NCI-H2029 (cell line): ENCODE results near the gene LEMD1.

ENCODE experiments used
- DNase-seq: peaks from one replicate; lab custom pipeline; 2025; lab: John Stamatoyannopoulos, UW

LEMD1 gene, protein sequence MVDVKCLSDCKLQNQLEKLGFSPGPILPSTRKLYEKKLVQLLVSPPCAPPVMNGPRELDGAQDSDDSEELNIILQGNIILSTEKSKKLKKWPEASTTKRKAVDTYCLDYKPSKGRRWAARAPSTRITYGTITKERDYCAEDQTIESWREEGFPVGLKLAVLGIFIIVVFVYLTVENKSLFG

DNA sequence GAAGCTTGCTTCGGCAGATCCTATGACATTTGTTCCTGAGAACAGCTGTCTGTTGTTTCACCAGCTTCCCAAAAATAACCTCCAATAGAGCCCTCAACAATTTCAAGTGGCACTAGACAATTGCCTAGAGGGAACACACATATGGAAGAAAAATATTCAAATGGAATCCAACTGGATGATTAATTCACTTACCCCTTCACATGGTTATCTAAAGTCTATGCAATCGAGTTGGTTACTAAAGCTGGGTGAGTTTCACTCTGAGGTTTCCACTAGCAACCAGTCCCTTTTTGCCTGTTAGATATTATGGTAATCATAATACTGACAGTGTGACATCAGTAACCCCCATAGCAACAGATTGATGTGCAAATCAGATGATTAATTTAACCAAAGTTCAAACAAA lies at the start of gene LEMD1:
TSS of gene LEMD1 (minus strand) at position 259 of the 400 bp plus-strand sequence. CDS start 1,520 bp downstream, outside the sequence.
- peak; percentile 24 for DNase-seq

DNA sequence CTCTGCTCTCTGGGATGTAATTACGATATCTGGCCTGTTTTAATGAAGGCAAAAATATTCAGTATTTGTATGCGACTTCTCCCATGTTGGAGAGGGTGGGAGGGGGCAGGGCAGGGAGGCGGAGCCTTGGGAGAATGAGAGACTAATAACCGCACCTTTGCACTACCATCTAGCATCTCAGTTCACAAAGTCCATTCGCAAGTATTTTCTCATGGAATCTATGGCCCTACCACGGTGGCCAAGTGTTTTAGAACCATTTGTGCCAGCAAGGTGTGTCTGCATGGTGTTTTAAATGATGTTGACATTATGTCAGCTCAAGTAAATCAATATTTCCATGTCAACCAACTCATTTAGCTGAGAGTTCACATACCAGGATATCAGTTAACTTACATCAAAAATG lies 48.3 kb upstream of the LEMD1 start:
- no peak for DNase-seq

DNA sequence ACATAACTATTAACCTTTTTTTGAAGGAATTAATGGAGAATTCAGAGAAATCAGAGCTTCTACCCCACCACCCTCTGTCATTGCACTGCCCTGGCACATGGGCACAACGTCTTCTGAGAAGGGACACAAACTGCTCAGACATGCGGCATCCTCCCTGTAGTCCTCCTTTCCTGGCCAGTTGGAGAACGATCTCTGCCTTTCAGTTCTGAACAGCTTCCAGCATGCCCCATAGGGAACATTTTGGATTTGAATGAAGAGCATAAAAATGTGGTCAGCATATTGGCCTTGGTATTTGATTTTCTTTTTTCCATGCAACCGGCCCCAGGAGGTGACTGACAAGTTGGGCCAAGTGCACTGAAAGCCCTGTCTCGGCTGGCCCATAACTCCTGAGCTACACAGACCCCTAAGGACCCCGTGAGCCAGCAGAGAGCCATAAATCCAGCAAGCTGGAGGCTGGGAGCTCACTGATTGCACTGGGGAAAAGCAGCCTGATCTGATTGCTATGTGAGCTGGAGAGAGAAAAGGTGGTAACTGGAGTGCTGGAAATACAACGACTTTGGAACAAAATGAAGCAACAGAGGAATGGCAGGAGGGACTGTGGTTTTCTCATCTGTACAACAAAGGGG lies 44.9 kb upstream of the LEMD1 start:
- DNase-seq = no peak

DNA sequence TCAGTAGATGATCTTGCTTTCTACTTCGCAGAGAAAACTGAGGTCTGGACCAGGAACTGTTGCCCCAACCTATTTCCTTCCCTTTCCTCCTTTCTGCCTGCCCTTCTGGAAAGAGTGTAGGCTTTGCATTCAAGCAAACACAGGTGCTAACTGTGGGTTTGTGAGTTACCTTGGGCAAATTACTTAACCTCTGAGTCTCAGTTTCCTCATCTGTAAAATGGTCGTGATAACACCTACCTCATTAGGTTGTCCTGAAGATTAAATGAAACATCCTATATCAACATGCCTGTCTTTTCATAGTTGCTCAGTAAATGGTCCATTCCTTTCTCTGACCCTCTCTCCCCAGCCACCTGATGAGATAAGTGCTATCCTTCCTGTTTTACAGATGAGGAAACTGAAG lies 43.5 kb upstream of the LEMD1 start:
- no peak for DNase-seq

DNA sequence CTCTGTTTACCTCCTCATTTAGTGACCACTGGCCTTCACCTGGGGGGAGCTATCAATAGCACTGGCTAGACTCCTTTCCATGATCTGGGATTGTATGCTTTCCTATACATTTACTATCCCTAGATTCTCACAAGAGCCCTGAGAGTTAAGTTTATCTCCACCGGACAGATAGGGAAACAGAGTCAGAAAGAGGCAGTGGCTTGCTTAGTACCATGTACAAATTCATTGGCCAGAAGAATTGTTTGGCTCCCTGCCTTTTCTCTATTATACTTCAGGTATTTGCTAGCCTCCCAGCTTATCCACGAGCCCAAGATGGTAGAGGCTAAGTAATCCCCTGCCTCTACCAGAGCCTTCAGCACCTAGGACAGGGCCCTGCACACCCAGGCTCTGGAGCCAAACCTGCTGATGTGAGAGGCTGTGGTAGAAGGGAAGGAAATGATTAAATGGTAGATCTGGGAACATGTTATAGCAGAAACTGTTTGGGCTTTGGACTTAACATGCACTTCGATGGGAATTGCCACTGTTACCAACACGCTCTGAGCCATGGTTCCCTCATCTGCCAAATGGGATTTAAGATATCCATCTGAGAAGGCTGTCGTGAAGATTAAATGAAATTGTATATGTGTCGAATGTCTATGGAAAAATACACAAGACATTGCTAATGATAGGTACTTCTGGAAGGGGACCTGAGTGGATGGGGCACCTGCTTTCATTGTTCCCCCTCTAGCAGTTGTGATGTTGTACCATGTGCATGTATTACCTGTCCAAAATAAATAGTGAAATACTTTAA lies 37.1 kb upstream of the LEMD1 start:
- DNase-seq = no peak

DNA sequence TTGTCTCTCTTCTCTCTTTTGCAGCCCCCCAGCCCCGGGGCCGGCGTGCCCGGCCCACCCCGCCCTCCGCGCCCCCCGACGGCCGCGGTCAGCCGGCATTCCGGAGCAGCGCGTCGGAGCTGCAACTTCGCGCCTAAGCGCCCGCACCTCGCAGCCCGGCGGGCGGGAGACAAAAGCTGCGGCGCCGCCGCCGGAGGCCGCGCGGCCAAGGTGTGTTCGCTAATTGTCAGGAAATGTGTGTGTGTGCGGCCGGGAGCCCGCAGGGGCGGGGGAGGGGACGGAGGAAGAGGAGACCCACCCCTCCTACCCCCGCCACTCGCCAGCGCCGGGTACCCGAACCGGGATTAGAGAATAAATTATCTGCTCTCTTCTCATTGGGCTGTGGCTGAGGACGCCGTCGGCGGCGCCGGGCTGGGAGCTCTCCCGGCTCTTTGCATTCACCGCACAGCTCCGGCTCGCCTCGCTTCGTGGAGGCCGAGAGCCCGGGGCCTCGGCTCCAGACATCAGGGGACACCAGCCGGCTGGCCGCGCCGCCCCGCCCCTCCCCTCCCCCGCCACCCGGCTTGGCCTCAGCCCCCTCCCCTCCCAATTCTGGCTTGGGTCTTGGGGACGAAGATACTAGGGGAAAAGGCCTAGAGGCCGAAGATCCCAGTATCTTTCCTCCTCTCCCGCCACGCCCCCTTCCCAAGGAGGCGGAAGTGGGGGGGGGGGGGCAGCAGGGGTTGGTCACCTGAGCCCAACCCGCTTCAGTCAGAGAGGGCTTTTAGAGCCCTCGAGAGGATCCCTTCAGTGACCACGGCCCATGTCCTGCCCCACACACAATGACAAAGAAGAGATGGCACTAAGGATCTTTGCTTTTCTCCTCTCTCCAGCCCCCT lies 35.3 kb upstream of the LEMD1 start:
- DNase-seq = peak; percentile 47

DNA sequence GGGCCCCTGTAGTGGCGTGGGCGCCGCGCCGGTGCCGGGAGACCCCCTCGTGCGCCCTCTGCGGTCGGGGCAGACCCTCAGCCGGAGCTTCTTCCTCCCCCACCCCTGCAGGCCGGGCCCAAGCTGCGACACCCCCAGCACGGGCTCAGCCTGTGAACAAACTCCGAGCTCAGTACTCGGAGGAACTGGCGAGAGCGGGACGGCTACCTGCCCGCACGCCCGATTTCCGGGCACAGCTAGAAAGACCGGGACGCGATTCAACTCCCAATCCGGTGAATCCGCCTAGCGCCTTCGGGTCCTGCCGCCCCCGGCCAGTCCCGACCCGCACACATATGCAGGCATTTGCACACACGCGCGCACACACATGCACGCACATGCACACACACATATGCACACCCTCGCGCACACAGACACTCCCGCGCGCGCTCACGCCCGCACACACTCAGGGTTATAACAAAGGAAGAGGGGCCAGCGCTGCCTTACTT lies 34.6 kb upstream of the LEMD1 start:
- peak; percentile 11 for DNase-seq

DNA sequence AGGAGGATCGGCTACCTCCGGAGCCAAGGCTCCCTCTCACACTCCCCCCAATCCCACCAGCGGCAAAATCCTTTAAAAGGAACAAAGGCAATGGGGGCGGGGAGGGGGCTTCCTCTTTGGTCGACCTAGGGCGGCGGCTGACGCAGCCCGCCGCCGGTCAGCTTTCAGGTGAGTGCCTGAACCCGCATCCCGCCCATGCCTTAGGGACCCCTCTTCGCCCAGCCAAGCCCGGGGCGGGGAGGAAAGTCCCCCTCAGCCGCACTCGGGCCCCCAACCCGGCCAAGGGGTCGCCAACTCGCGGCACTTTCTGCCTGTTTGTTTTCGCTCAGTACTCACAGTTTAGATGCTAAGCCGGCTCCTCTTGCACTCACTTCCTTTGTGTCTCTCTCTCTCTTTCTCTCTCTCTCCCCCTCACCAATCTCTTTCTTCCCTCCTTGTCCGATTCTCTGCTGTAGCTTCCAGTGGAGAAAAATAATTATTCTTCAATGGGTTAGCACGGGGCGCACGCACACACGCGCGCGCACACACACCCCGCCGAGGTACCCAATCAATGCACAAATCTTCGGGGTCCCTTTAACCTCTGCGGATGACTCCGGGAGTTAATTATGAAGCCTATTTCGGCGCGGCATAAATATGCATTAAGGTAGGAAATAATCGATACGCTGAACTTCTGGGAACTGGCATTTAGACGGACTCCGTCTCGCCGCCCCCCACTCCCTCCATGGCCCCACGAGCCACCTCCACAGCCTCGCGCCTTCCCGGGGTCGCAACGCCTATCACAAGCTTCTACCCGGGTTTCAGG lies 33.9 kb upstream of the LEMD1 start, which contains the start of gene BLACAT1:
TSS of gene BLACAT1 (minus strand) at position 465 of the 802 bp plus-strand sequence.
- DNase-seq = no peak

DNA sequence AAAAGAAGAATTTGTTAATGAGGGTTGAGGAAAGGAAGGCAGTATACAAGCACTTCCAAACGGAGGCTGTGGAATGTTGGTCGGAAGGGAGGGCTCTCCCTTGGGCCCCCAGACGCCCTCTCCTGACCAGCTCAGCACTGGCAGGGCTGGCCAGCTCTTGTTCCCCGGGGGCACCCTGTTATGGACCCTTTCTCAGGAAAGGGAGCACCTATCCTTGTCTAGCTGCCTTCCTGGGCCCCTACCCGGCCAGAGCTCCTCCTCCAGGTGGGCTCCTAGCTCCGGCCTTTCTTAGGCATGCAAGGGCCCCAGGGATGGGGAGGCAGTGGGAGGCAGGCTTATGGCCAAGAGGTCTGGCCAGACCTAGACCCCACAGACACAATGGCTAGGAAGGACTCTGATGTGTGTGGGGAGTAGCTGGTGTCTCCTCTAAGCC lies 33.1 kb upstream of the LEMD1 start:
- no peak for DNase-seq

DNA sequence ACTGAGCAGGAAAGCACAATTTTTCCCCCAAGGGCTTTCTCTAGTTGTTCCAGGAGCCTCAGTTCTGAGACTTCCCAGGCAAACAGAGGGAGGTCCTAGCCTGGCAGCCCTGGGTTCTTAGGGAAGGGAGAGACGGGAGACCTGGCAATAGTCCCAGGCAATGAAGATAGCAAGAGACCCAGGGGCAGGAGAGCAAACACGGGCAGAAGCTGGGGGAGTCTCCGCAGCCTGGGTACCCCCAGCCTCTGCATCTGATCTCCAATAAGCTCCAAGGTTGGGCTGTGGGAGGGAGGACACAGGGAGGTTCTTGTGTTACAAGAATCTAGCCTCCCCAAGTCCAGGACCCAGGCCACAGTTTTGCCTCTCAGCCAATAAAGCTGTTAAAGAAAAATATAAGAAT lies 31.6 kb upstream of the LEMD1 start:
- DNase-seq = no peak

DNA sequence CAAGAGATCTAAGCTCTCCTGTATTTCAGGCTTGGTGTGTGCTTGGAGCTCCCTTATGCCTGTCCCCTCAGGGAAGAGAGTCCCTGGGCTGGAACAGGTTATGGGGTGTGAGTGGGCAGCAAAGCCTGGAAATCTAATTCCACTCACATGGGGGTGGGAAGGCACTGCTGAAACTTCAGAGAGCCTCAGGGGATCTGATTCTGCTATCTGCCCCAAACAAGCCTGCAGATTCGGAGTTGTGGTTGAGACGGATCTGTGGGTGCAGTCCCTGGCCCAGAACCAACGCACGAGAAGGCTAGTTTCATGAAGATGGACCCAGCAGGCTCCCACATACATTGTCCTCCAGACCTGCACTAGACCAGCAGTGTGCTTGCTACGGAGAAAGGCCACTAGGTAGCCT lies 31.1 kb upstream of the LEMD1 start:
- DNase-seq = no peak

DNA sequence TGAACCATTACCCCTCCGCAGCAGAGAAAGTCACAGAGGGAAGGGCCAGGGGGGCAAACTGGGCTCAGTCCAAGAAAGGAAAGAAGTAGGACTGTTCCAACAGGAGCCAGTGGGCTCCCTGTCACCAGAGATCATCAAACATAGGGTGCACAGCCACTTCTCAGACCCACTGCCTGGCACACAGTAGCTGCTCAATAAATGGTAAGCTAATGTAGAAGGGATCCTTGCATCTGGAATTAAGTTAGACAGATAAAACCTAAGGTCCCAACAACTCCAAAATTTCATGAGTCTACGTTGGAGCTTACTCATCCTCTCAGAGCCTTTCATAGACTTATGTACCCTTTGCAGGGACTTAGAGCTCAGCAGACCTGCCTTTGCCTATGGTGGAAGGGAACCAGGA lies 30.5 kb upstream of the LEMD1 start:
- DNase-seq = no peak

DNA sequence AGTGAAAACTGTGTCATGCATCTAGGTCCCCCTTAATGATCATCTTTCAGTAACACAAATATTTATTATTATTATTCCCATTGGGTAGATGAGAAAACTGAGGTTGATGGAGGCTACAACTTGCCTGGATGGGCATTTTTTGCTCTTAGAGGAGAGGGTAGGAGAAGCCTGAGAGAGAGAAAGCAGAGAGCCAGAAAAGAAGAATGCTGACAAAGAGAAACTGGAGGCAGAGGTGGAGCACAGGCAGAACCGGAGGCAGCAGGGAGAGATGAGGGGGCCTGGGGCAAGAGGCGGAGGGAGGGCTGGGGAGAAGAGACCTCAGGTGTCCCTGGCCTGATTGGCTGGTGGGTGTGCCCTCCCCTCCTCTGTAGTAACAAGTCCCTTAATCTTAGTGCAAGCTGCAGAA lies 29.9 kb upstream of the LEMD1 start:
- DNase-seq = no peak

DNA sequence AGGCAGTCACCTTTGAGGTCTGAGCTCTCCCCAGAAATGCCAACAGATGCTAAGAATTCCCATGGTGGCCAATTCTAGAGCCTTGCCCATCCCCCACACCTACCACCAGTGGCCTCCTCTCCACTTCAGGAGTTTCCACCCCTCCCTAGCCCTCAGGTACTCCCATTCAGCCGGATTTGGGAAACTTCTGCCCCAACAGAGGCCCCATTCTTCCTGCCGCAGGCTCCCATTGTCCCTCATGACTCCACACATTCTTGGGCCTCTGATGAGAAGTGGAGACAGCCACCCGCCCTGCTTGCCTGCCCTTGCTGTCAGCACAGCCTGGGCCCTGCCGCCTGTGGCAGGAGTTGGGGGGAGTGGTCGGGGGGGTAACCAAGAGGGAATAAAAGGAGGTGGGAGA lies 29.3 kb upstream of the LEMD1 start:
- DNase-seq = no peak

DNA sequence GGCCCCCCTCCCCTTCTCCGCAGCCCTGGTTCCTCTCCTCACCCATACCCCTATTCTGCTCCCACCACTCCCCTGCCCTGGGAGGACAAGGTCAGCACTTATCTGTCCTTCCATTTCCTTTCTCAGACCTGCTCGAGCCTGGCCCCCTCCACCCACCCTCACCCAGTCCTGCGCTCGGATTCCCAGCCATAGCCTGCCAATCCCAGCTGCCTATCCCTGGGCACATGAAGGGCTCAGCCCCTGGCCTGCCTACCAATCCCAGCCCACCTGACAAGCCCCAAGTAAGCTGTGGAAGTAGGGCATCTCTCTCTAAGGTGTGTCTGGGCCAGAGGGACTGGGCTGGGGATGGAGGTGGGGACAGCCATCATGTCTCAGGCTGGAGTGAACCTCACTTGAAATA lies 28.6 kb upstream of the LEMD1 start:
- no peak for DNase-seq

DNA sequence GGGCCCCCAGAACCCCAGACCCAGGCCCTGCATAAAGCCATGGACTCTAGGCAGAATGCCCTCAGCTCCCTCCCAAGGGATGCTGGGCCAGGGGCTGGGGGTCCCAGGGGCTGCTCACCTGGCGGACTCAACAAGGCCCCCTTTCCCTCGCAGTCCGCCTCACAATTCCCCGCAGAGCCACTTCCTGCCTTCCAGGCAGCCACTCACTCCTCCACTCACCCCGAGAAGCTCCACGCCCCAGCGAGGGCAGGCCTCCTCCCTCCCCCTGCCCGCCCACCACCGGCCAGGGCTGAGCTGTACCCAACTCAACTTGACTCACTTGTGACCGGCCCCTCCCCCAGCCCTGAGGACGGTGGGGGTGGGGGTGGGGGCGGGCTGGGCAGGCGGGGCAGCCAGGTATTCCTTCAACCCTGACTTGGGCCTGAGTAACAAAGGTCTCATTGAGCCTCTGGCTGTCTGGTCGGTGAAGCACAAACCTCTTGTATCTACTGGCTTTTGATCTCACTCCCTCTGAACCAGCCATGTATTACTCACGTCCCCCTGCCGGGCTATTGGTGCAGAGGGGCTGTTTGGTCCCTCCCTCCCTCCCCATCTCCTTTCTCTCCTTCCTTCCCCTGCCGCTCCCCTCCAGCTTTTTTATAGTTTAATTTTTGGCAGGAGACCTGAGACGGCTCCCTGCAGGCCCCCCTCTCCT lies 28.0 kb upstream of the LEMD1 start:
- DNase-seq = no peak

DNA sequence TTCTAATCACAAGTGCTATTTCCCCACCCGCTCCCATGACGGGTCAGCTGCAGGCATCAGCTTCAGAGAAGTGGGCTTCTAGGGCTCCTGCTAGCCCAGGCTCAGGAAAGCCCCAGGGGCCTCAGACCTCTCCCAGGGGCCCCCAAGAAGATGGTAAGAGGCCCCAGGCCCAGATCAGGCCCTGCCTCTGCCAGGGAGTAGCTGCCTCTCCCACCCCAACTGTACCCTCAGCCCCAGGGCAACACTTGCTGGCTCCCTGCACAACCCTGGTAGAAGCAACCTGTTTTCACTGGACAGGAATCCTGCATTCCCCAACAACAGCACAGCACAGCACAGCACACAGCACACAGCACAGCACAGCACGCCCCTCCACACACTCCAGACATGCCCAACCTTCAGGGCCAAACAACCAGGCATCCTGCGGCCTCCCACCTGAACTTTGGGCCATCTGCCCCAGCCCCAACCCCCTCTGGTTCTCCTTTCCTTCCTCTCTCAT lies 27.4 kb upstream of the LEMD1 start:
- DNase-seq = no peak

DNA sequence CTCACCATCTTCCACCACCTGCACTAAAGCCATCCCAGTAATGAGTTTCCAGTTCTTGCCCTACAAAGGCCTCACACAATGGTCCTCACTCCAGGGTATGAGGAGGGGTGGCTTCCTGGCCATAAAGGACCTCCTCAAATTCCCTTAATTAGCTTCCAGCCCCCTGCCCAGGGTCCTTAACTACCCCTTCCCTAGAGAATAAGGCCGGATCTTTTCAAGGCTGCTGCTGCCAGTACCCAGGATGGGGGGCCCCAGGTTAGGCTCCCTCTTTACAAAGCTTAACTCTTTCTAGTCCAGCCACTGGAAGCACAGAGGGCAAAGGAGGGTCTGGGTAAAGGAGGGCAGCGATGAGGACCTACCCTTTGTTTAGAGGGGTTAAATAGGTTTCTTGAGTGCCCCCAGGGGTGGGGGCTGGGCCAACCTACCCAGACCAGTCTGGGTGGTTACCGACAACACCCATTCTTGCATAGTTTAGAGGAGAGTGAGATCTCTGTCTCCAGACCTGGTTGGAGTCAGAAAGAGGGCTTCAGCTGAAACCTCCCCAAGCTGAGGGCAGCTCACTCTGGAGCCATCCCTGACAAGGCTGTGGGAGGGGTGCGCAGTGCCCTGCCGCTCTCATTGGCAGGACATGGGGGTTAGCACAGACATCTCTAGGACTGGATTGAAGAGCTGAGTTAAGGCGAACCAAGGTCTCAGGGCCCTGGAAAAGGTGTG lies 26.8 kb upstream of the LEMD1 start:
- DNase-seq = no peak

DNA sequence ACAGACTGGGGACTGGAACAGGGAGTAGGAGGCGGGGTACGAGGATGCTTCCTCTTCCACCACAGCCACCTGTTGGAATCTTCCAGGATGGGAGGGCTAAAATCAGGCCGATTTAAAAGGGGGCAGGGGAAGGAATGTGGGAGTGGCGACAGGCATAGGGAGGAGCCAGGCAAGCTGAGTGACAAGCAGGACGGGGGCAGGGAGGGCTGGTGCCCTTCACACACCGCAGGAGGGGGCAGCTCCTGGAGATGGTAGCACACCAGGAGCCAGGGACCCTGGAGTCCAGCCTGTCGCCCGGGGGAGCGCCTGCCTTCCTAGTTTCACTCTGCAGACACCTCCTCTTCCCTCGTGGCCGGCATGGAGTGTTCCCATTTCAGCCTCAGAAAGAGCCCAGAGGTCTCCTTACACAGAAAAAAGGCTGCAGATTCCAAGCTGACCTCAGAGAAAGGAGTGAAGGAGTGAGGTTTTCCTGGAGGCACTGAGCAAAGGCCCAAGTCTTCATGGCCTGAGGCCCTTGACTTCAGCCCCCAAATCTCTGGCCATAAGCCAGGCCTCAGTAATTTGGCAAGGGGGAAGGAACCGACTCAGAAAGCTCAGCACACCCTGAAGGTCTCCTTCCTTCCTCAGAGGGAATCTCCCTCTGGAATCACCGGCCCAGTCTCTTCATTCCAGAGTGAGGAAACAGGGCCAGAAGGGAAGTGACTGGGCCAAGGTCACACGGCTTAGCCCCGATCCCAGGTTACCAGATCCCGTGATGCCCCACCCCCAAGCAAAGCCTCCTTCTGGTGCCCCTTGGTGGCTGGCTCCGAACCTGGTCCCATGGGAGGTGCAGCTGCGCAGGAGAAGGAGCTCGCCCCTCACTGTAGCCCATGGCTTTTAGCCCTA lies 25.8 kb upstream of the LEMD1 start:
- no peak for DNase-seq
